HEK293 (cell line): Measurements from ENCODE around the gene SZRD1.

Experiments
- CTCF ChIA-PET: fragments of 350-600 bp; formaldehyde crosslinking; extraction: SDS; loops from one replicate; lab custom pipeline; 2021; ENCODE audit warnings: antibody characterized with exemption; lab: Yijun Ruan, JAX
- POLR2A ChIA-PET: fragments of 300-600 bp; formaldehyde crosslinking; extraction: SDS; loops from one replicate; lab custom pipeline; 2020; ENCODE audit warnings: antibody characterized with exemption, inconsistent platforms; lab: Yijun Ruan, JAX
- H3K27ac ChIP-seq: fragments of 200-500 bp; sonication (Bioruptor generic); 2 replicates; pipeline ENCODE4 v1.5.1; 2014; ENCODE audit warnings: low read depth, low read length, control low read depth, inconsistent platforms; ENCODE audit errors: extremely low read depth
- H3K36me3 ChIP-seq, 2 experiments: fragments of 200-500 bp in 1 of 2; sonication (Bioruptor generic) in 1 of 2; 1 replicate in 1 of 2; 2 replicates in 1 of 2; pipeline ENCODE4 v1.5.1; 2014 to 2017; ENCODE audit warnings: inconsistent platforms in 2 of 2, low read length in 2 of 2; ENCODE audit not compliant: control insufficient read depth in 2 of 2, insufficient read depth in 1 of 2
- H3K4me1 ChIP-seq: fragments of 200-500 bp; sonication (Bioruptor generic); 2 replicates; pipeline ENCODE4 v1.5.1; 2014; ENCODE audit warnings: mild to moderate bottlenecking, low read length, inconsistent platforms; ENCODE audit not compliant: control insufficient read depth, insufficient read depth
- H3K4me3 ChIP-seq: 2 replicates; pipeline ENCODE4 v1.5.1; 2011; ENCODE audit warnings: low read depth, mild to moderate bottlenecking, control low read depth, low read length, moderate library complexity
- H3K9me3 ChIP-seq: fragments of 200-500 bp; sonication (Bioruptor generic); 2 replicates; pipeline ENCODE4 v1.5.1; 2014; ENCODE audit warnings: low read depth, low read length, inconsistent platforms; ENCODE audit not compliant: control insufficient read depth, insufficient read depth
- BCL6B ChIP-seq: fragments of 450-650 bp; formaldehyde crosslinking; IDR thresholded peaks from 2 replicates; pipeline ENCODE4 v1.5.1; 2017; ENCODE audit warnings: missing biosample characterization, missing genetic modification characterization
- GFI1B ChIP-seq: fragments of 450-650 bp; formaldehyde crosslinking; IDR thresholded peaks from 2 replicates; pipeline ENCODE4 v1.5.1; 2016; ENCODE audit warnings: missing biosample characterization, missing genetic modification characterization
- INSM2 ChIP-seq: fragments of 450-650 bp; formaldehyde crosslinking; IDR thresholded peaks from 2 replicates; pipeline ENCODE4 v1.5.1; 2016; ENCODE audit warnings: missing biosample characterization, missing genetic modification characterization
- KLF17 ChIP-seq: fragments of 450-650 bp; formaldehyde crosslinking; IDR thresholded peaks from 2 replicates; pipeline ENCODE4 v1.5.1; 2016; ENCODE audit warnings: missing biosample characterization, missing genetic modification characterization
- OSR2 ChIP-seq: fragments of 450-650 bp; formaldehyde crosslinking; IDR thresholded peaks from 2 replicates; pipeline ENCODE4 v1.5.1; 2016; ENCODE audit warnings: missing biosample characterization, missing genetic modification characterization
- PATZ1 ChIP-seq: fragments of 450-650 bp; formaldehyde crosslinking; IDR thresholded peaks from 2 replicates; pipeline ENCODE4 v1.5.1; 2016; ENCODE audit warnings: missing biosample characterization, missing genetic modification characterization
- PRDM6 ChIP-seq: fragments of 450-650 bp; formaldehyde crosslinking; IDR thresholded peaks from 2 replicates; pipeline ENCODE4 v1.5.1; 2017; ENCODE audit warnings: missing biosample characterization, missing genetic modification characterization
- SETDB1 ChIP-seq: IDR thresholded peaks from one replicate; pipeline ENCODE4 v1.6.1; 2017; ENCODE audit warnings: mild to moderate bottlenecking, low read length, moderate library complexity, mixed read lengths; ENCODE audit not compliant: insufficient read length
- ZBTB11 ChIP-seq: fragments of 450-650 bp; formaldehyde crosslinking; conservative IDR thresholded peaks from 2 replicates; pipeline ENCODE4 v1.5.1; 2016; ENCODE audit warnings: low read depth, missing biosample characterization, missing genetic modification characterization
- ZBTB8A ChIP-seq: fragments of 450-650 bp; formaldehyde crosslinking; IDR thresholded peaks from 2 replicates; pipeline ENCODE4 v1.5.1; 2016; ENCODE audit warnings: missing biosample characterization, missing genetic modification characterization
- ZNF112 ChIP-seq: fragments of 450-650 bp; formaldehyde crosslinking; IDR thresholded peaks from 2 replicates; pipeline ENCODE4 v1.5.0; 2017; ENCODE audit warnings: missing biosample characterization, missing genetic modification characterization
- ZNF223 ChIP-seq: fragments of 450-650 bp; formaldehyde crosslinking; IDR thresholded peaks from 2 replicates; pipeline ENCODE4 v1.5.1; 2016; ENCODE audit warnings: missing biosample characterization, missing genetic modification characterization
- ZNF449 ChIP-seq: fragments of 450-650 bp; formaldehyde crosslinking; IDR thresholded peaks from 2 replicates; pipeline ENCODE4 v1.5.1; 2017; ENCODE audit warnings: missing biosample characterization, mild to moderate bottlenecking, missing genetic modification characterization, moderate library complexity
- ZNF610 ChIP-seq: fragments of 450-650 bp; formaldehyde crosslinking; IDR thresholded peaks from 2 replicates; pipeline ENCODE4 v1.5.1; 2016; ENCODE audit warnings: missing biosample characterization, missing genetic modification characterization, borderline replicate concordance
- ZNF623 ChIP-seq: fragments of 450-650 bp; formaldehyde crosslinking; IDR thresholded peaks from 2 replicates; pipeline ENCODE4 v1.5.1; 2016; ENCODE audit warnings: missing biosample characterization, missing genetic modification characterization
- ZNF677 ChIP-seq: fragments of 450-650 bp; IDR thresholded peaks from 2 replicates; pipeline ENCODE4 v1.5.0; 2018; ENCODE audit warnings: missing biosample characterization, mild to moderate bottlenecking, missing genetic modification characterization, moderate library complexity
- ZNF791 ChIP-seq: fragments of 450-650 bp; formaldehyde crosslinking; IDR thresholded peaks from 2 replicates; pipeline ENCODE4 v1.5.1; 2016; ENCODE audit warnings: missing biosample characterization, missing genetic modification characterization

Gene SZRD1

GRCh38 chr1:16413191-16413590 is 46.1 kb downstream of the SZRD1 start:
- no peaks in the 10 kb centered on the region for H3K36me3 ChIP-seq
- H3K9me3 ChIP-seq, result no peaks in the 10 kb centered on the region
- POLR2A ChIA-PET, result no interaction called here
- no peak overlapping the region for H3K4me3 ChIP-seq
- H3K4me1 ChIP-seq, result no peaks in the 10 kb centered on the region
- H3K27ac ChIP-seq, result no peak overlapping the region
- CTCF ChIA-PET, result no interaction called here
- TF ChIP-seq ZNF449 (tag by site-specific recombination), result no peak
- no peak for TF ChIP-seq ZNF223
- TF ChIP-seq ZBTB11 (tag by site-specific recombination), result no peak
- no peak for TF ChIP-seq ZNF112 (tag by site-specific recombination)
- TF ChIP-seq PATZ1, result no peak
- TF ChIP-seq GFI1B (tag by site-specific recombination), result no peak
- TF ChIP-seq ZBTB8A (tag by site-specific recombination), result no peak
- TF ChIP-seq BCL6B (tag by site-specific recombination), result no peak
- TF ChIP-seq, all 188 proteins: peak for 0

- H3K4me1 ChIP-seq, result no peaks in the 10 kb centered on the region
- ChIA-PET CTCF (interaction anchor here (2.5 kb wide), 1 partner anchor 21 kb away, joined by 10 read pairs; the partner anchor contains the start of gene NECAP2), POLR2A (no interaction called here)
- H3K4me3 ChIP-seq, result no peak overlapping the region
- H3K36me3 ChIP-seq, result no peaks in the 10 kb centered on the region
- H3K9me3 ChIP-seq, result no peaks in the 10 kb centered on the region
- TF ChIP-seq ZNF791, result no peak
- TF ChIP-seq ZNF623 (tag by site-specific recombination), result peak; percentile 53
- no peak overlapping the region for H3K27ac ChIP-seq
Measured at GRCh38 chr1:16418823-16419425, 51.9 kb downstream of the SZRD1 start.

- Histone ChIP-seq H3K4me3 (no peak overlapping the region), H3K27ac (no peak overlapping the region), H3K36me3 (no peaks in the 10 kb centered on the region), H3K9me3 (no peaks in the 10 kb centered on the region), H3K4me1 (no peaks in the 10 kb centered on the region)
- ChIA-PET CTCF (interaction anchor here (0.6 kb wide), 2 partner anchors 19 to 173 kb away, joined by 3 to 4 read pairs; no protein-coding TSS in a partner anchor), POLR2A (no interaction called here)
- TF ChIP-seq PRDM6, result no peak
- no peak for TF ChIP-seq OSR2 (tag by site-specific recombination)
- TF ChIP-seq ZNF677 (tag by site-specific recombination), result no peak
- no peak for TF ChIP-seq KLF17
- no peak for TF ChIP-seq INSM2
- no peak for TF ChIP-seq SETDB1
- no peak for TF ChIP-seq ZNF610 (tag by site-specific recombination)
Measured at GRCh38 chr1:16420424-16421118, 53.5 kb downstream of the SZRD1 start.
